Measurements from ENCODE around the gene FAM20C. TPM values are rescaled to one million over a fixed set of nuclear protein-coding genes. Genes with fewer than 3 reads are reported as not detected.

Gene FAM20C
- total RNA-seq, 2 experiments from 2014 or later: 1.3 to 1.7 TPM

- no peaks in the 10 kb centered on the region for H3K27me3 Mint-ChIP-seq
- H3K4me1 ChIP-seq (ENCODE audit: insufficient read depth, low read length): no peaks in the 10 kb centered on the region
- H3K9me3 Mint-ChIP-seq: peaks cover 18% of the 10 kb centered on the region
- peaks cover 0 to under 1% of the 10 kb centered on the region in 2 experiments for H3K27me3 ChIP-seq (ENCODE audit: control insufficient read depth in 1 of 2, insufficient read depth in 2 of 2, low read length in 2 of 2)
- no peaks in the 10 kb centered on the region for H3K36me3 ChIP-seq (ENCODE audit: insufficient read depth, low read length)
- no peaks in the 10 kb centered on the region for H3K36me3 Mint-ChIP-seq (ENCODE audit: low read depth)
- no peak overlapping the region for H3K27ac Mint-ChIP-seq
- H3K4me1 Mint-ChIP-seq (ENCODE audit: low read depth): no peaks in the 10 kb centered on the region
- no peak overlapping the region for H3K4me3 Mint-ChIP-seq
- H3K4me3 ChIP-seq (ENCODE audit: low read length): no peak overlapping the region
- no peak for DNase-seq
- TF ChIP-seq CTCF (IDR thresholded peaks at IDR 0.05): no peak
- CTCF ChIA-PET: no interaction called here
- H3K27ac ChIP-seq (ENCODE audit: low read depth in 1 of 2, low read length in 2 of 2): no peak overlapping the region
- peaks cover 9 to 48% of the 10 kb centered on the region in 2 experiments for H3K9me3 ChIP-seq (ENCODE audit: control insufficient read depth in 1 of 2, insufficient read depth in 1 of 2, low read length in 2 of 2)
- POLR2A ChIA-PET: no interaction called here
- intact Hi-C loops (cut with DNase I, micrococcal nuclease): no loop called here
- ATAC-seq (ENCODE audit: poor library complexity): no peak
Observed at GRCh38 chr7:271266-272107, 79.1 kb downstream of the FAM20C start.

GRCh38 chr7:272108-272615, 79.8 kb downstream of the FAM20C start:
- CTCF ChIA-PET: no interaction called here
- H3K36me3 Mint-ChIP-seq (ENCODE audit: low read depth): no peaks in the 10 kb centered on the region
- no peaks in the 10 kb centered on the region for H3K4me1 Mint-ChIP-seq (ENCODE audit: low read depth)
- peaks cover 2% of the 10 kb centered on the region for H3K27me3 Mint-ChIP-seq
- TF ChIP-seq CTCF (IDR thresholded peaks at IDR 0.05): no peak
- H3K27ac Mint-ChIP-seq: no peak overlapping the region
- intact Hi-C loops (cut with DNase I, micrococcal nuclease): no loop called here
- Histone ChIP-seq H3K9me3 (ENCODE audit: control insufficient read depth in 1 of 2, insufficient read depth in 1 of 2, low read length in 2 of 2) (peaks cover 9 to 45% of the 10 kb centered on the region in 2 experiments), H3K36me3 (ENCODE audit: insufficient read depth, low read length) (no peaks in the 10 kb centered on the region), H3K27ac (ENCODE audit: low read depth in 1 of 2, low read length in 2 of 2) (no peak overlapping the region), H3K27me3 (ENCODE audit: control insufficient read depth in 1 of 2, insufficient read depth in 2 of 2, low read length in 2 of 2) (peaks cover 0 to 2% of the 10 kb centered on the region in 2 experiments), H3K4me3 (ENCODE audit: low read length) (no peak overlapping the region), H3K4me1 (ENCODE audit: insufficient read depth, low read length) (no peaks in the 10 kb centered on the region)
- peaks cover 18% of the 10 kb centered on the region for H3K9me3 Mint-ChIP-seq
- H3K4me3 Mint-ChIP-seq: no peak overlapping the region
- DNase-seq: no peak
- POLR2A ChIA-PET: no interaction called here
- no peak for ATAC-seq (ENCODE audit: poor library complexity)

- intact Hi-C loops (cut with DNase I, micrococcal nuclease): no loop called here
- no peaks in the 10 kb centered on the region for H3K4me1 Mint-ChIP-seq (ENCODE audit: low read depth)
- no peak overlapping the region for H3K27ac Mint-ChIP-seq
- no peaks in the 10 kb centered on the region for H3K36me3 Mint-ChIP-seq (ENCODE audit: low read depth)
- H3K4me3 ChIP-seq (ENCODE audit: low read length): no peak overlapping the region
- H3K9me3 Mint-ChIP-seq: peaks cover 18% of the 10 kb centered on the region
- POLR2A ChIA-PET: no interaction called here
- no peak overlapping the region for H3K27ac ChIP-seq (ENCODE audit: low read depth in 1 of 2, low read length in 2 of 2)
- no peak for DNase-seq
- CTCF ChIA-PET: no interaction called here
- no peak overlapping the region for H3K4me3 Mint-ChIP-seq
- H3K36me3 ChIP-seq (ENCODE audit: insufficient read depth, low read length): no peaks in the 10 kb centered on the region
- peaks cover 9 to 43% of the 10 kb centered on the region in 2 experiments for H3K9me3 ChIP-seq (ENCODE audit: control insufficient read depth in 1 of 2, insufficient read depth in 1 of 2, low read length in 2 of 2)
- H3K27me3 Mint-ChIP-seq: peaks cover 7% of the 10 kb centered on the region
- H3K27me3 ChIP-seq (ENCODE audit: control insufficient read depth in 1 of 2, insufficient read depth in 2 of 2, low read length in 2 of 2): peaks cover 0 to 2% of the 10 kb centered on the region in 2 experiments
- no peak for ATAC-seq (ENCODE audit: poor library complexity)
- TF ChIP-seq CTCF (IDR thresholded peaks at IDR 0.05): no peak
- H3K4me1 ChIP-seq (ENCODE audit: insufficient read depth, low read length): no peaks in the 10 kb centered on the region
Observed at GRCh38 chr7:272631-273030, 80.3 kb downstream of the FAM20C start.

Measured in CD4-positive, alpha-beta T cell (primary cell).